Tibial nerve (tissue), 4 donors: ENCODE results near the gene SMTNL2. TPM values are rescaled to one million over a fixed set of nuclear protein-coding genes. Genes with fewer than 3 reads are reported as not detected.
"Not testable (repeated sequence)": the region's sequence is repeated elsewhere in the genome, so short reads cannot be mapped to it uniquely, and the experiment has no call there.

ENCODE experiments used
- DNase-seq, 2 donors: peaks; one replicate each; pipeline ENCODE4 v3.0.0-alpha.2; 2019; ENCODE audit warnings: low spot score in 2 of 2
- H3K27ac ChIP-seq, 4 donors: fragments of 200-600 bp; sonication (generic) in 3 of 4; one replicate each; pipeline ENCODE4 v1.5.1; 2017 to 2019; ENCODE audit warnings: mild to moderate bottlenecking in 1 of 4
- H3K27me3 ChIP-seq, 2 donors: fragments of 200-600 bp; sonication (generic) in 1 of 2; one replicate each; pipeline versions ENCODE4 v1.5.1 to v1.6.0; 2017 to 2019
- H3K36me3 ChIP-seq, 3 donors: fragments of 200-600 bp; sonication (generic); one replicate each; pipeline ENCODE4 v1.5.1; 2018 to 2019
- H3K4me1 ChIP-seq, 4 donors: fragments of 200-600 bp; sonication (generic) in 3 of 4; one replicate each; pipeline ENCODE4 v1.5.1; 2017 to 2019
- H3K4me3 ChIP-seq, 4 donors: fragments of 200-600 bp; sonication (generic) in 3 of 4; one replicate each; pipeline ENCODE4 v1.5.1; 2017 to 2019; ENCODE audit warnings: mild to moderate bottlenecking in 1 of 4, moderate library complexity in 1 of 4
- H3K9me3 ChIP-seq, 4 donors: fragments of 200-600 bp; sonication (generic) in 3 of 4; one replicate each; pipeline ENCODE4 v1.5.1; 2017 to 2019
- CTCF ChIP-seq, 5 experiments: fragments of 200-600 bp in 3 of 5; fragments of 450-650 bp in 2 of 5; sonication (generic) in 3 of 5; IDR thresholded peaks; one replicate each; pipeline ENCODE4 v1.5.1; 2016 to 2019; ENCODE audit warnings: antibody characterized with exemption in 5 of 5, mild to moderate bottlenecking in 3 of 5, moderate library complexity in 2 of 5
- EP300 ChIP-seq, 2 donors: sonication (generic); formaldehyde crosslinking; IDR thresholded peaks; one replicate each; pipeline ENCODE4 v1.6.1; 2017; ENCODE audit warnings: antibody characterized with exemption in 2 of 2, mild to moderate bottlenecking in 1 of 2
- POLR2A ChIP-seq, 2 donors: fragments of 450-650 bp; IDR thresholded peaks; one replicate each; pipeline ENCODE4 v1.6.1; 2017; ENCODE audit warnings: antibody characterized with exemption in 2 of 2, mild to moderate bottlenecking in 2 of 2, moderate library complexity in 2 of 2
- WGBS, 2 donors: methylation state at CpG; one replicate each; pipeline ENCODE4 v1.1.5; 2018; 5-methylcytosine and 5-hydroxymethylcytosine counted together
- total RNA-seq, 4 donors: library from RNA; depleted of rRNA; stranded (reverse); fragments of >200 nt; gene quantifications; one replicate each; pipeline ENCODE4 v1.1.0, GENCODE V29; 2016

The SMTNL2 gene
- total RNA-seq, 4 donors from 2014 or later = 1.5 to 8.2 (median 4.4) TPM

- TF ChIP-seq CTCF (IDR thresholded peaks at IDR 0.05) = no peak
- no peak for TF ChIP-seq EP300 (IDR thresholded peaks at IDR 0.05)
- TF ChIP-seq POLR2A (IDR thresholded peaks at IDR 0.05) = no peak
- 94 to 100% methylated on average over 1 of the region's 1 CpG for WGBS, 2 donors
- DNase-seq = no peak
- H3K9me3 ChIP-seq = peaks cover 0 to 13% (median 3%) of the 10 kb centered on the region in 4 donors
- peaks cover 0 to 4% of the 10 kb centered on the region in 2 donors for H3K27me3 ChIP-seq
- H3K27ac ChIP-seq = no peak overlapping the region
- no peak overlapping the region for H3K4me3 ChIP-seq
- no peaks in the 10 kb centered on the region for H3K36me3 ChIP-seq
- H3K4me1 ChIP-seq = peaks cover 0 to 10% (median 4%) of the 10 kb centered on the region in 4 donors
These were observed 38.0 kb downstream of the SMTNL2 start for GRCh38 chr17:4622375-4622774.

GRCh38 chr17:4623249-4623648 lies 38.9 kb downstream of the SMTNL2 start:
- Histone ChIP-seq H3K4me3 (no peak overlapping the region), H3K27ac (no peak overlapping the region), H3K36me3 (no peaks in the 10 kb centered on the region), H3K27me3 (peaks cover 0 to 3% of the 10 kb centered on the region in 2 donors), H3K9me3 (peaks cover 0 to 13% (median 3%) of the 10 kb centered on the region in 4 donors), H3K4me1 (peaks cover 0 to 10% (median 4%) of the 10 kb centered on the region in 4 donors)
- no peak for TF ChIP-seq POLR2A (IDR thresholded peaks at IDR 0.05)
- DNase-seq = no peak
- WGBS, 2 donors = 79 to 82% methylated on average over 2 of the region's 2 CpGs

- DNase-seq, H3K27ac ChIP-seq, H3K36me3 ChIP-seq, H3K4me1 ChIP-seq, H3K27me3 ChIP-seq, H3K4me3 ChIP-seq: not testable (repeated sequence)
- peaks cover 0 to 13% (median 3%) of the 10 kb centered on the region in 4 donors for H3K9me3 ChIP-seq
- 71 to 73% methylated on average over 3 of the region's 3 CpGs for WGBS, 2 donors
These were observed 40.2 kb downstream of the SMTNL2 start for GRCh38 chr17:4624451-4624911.

- Histone ChIP-seq H3K36me3 (no peaks in the 10 kb centered on the region), H3K9me3 (peaks cover 0 to 13% (median 3%) of the 10 kb centered on the region in 4 donors), H3K27ac (no peak overlapping the region), H3K27me3 (no peaks in the 10 kb centered on the region), H3K4me1 (peaks cover 0 to 10% (median 4%) of the 10 kb centered on the region in 4 donors), H3K4me3 (no peak overlapping the region)
- no peak for DNase-seq
- TF ChIP-seq CTCF (IDR thresholded peaks at IDR 0.05) (no peak), POLR2A (IDR thresholded peaks at IDR 0.05) (no peak), EP300 (IDR thresholded peaks at IDR 0.05) (no peak)
- WGBS, 2 donors = 78 to 83% methylated on average over 12 of the region's 12 CpGs
These were observed 40.9 kb downstream of the SMTNL2 start for GRCh38 chr17:4625181-4625617.

- Histone ChIP-seq H3K4me3 (no peak overlapping the region), H3K9me3 (peaks cover 0 to 10% (median 3%) of the 10 kb centered on the region in 4 donors), H3K4me1 (peaks cover 0 to 10% (median 4%) of the 10 kb centered on the region in 4 donors), H3K27ac (no peak overlapping the region), H3K27me3 (no peaks in the 10 kb centered on the region), H3K36me3 (no peaks in the 10 kb centered on the region)
- DNase-seq = no peak
- TF ChIP-seq EP300 (IDR thresholded peaks at IDR 0.05) (no peak), CTCF (IDR thresholded peaks at IDR 0.05) (no peak), POLR2A (IDR thresholded peaks at IDR 0.05) (no peak)
- WGBS, 2 donors = 63 to 74% methylated on average over 4 of the region's 4 CpGs
These were observed 42.5 kb downstream of the SMTNL2 start for GRCh38 chr17:4626734-4627256.

GRCh38 chr17:4631431-4631830 lies 47.1 kb downstream of the SMTNL2 start:
- Histone ChIP-seq H3K27ac (no peak overlapping the region), H3K36me3 (no peaks in the 10 kb centered on the region), H3K4me3 (no peak overlapping the region), H3K4me1 (peaks cover 0 to under 1% (median 0%) of the 10 kb centered on the region in 4 donors), H3K27me3 (peaks cover 0 to 22% of the 10 kb centered on the region in 2 donors), H3K9me3 (peaks cover 0 to 2% (median 0%) of the 10 kb centered on the region in 4 donors)
- 78 to 88% methylated on average over 8 of the region's 8 CpGs for WGBS, 2 donors
- DNase-seq = no peak
- TF ChIP-seq CTCF (IDR thresholded peaks at IDR 0.05) (no peak), POLR2A (IDR thresholded peaks at IDR 0.05) (no peak), EP300 (IDR thresholded peaks at IDR 0.05) (no peak)
